ENCODE measurements around the gene GABBR2. TPM values are rescaled to one million over a fixed set of nuclear protein-coding genes. Genes with fewer than 3 reads are reported as not detected.

Gene GABBR2
- total and polyA plus RNA-seq, 2 donors (not counting 1 experiment from before 2014, with no cell fraction given), result 0.03 TPM; not detected in 1

- no peak overlapping the region for H3K4me3 Mint-ChIP-seq
- Histone ChIP-seq H3K4me2 (replicated peaks; ENCODE audit: low read depth, low read length, poor library complexity, severe bottlenecking) (no peak overlapping the region), H4K20me1 (ENCODE audit: control insufficient read depth, insufficient read depth, low read length, poor library complexity, severe bottlenecking) (no peaks in the 10 kb centered on the region), H3K4me3 (ENCODE audit: control extremely low read depth in 1 of 5, extremely low read depth in 1 of 5, insufficient read depth in 1 of 5, low read depth in 2 of 5, low read length in 4 of 5) (no peak overlapping the region), H3K27ac (ENCODE audit: low read length in 2 of 2) (no peak overlapping the region), H2AFZ (ENCODE audit: insufficient read depth, low read depth, low read length, poor library complexity, severe bottlenecking) (no peak overlapping the region), H3K27me3 (replicated peaks in 1 of 4; ENCODE audit: control extremely low read depth in 1 of 4, control insufficient read depth in 3 of 4, insufficient read depth in 4 of 4, low read length in 3 of 4) (no peaks in the 10 kb centered on the region), H3K9ac (ENCODE audit: low read length) (no peak overlapping the region), H3K79me2 (ENCODE audit: control insufficient read depth, insufficient read depth, low read length) (no peaks in the 10 kb centered on the region), H3K4me1 (ENCODE audit: control insufficient read depth in 2 of 2, insufficient read depth in 2 of 2, low read length in 2 of 2) (peaks cover 4 to 7% of the 10 kb centered on the region in 2 donors), H3K36me3 (replicated peaks in 1 of 2; ENCODE audit: control extremely low read depth in 1 of 2, control insufficient read depth in 1 of 2, extremely low read depth in 1 of 2, insufficient read depth in 2 of 2, low read length in 1 of 2) (no peaks in the 10 kb centered on the region), H3K9me3 (ENCODE audit: control extremely low read depth in 1 of 3, control insufficient read depth in 2 of 3, insufficient read depth in 1 of 3, low read length in 2 of 3) (no peaks in the 10 kb centered on the region)
- ChIA-PET POLR2A (no interaction called here), CTCF (no interaction called here)
- H3K9me3 Mint-ChIP-seq (ENCODE audit: insufficient read depth), result no peaks in the 10 kb centered on the region
- H3K27ac Mint-ChIP-seq, result no peak overlapping the region
- TF ChIP-seq EZH2 (IDR thresholded peaks at IDR 0.05; ENCODE audit: borderline replicate concordance, insufficient read depth, low read depth, low read length, poor library complexity, severe bottlenecking) (no peak), CTCF (IDR thresholded peaks at IDR 0.05) (no peak)
- DNase-seq (no peak), ATAC-seq (ENCODE audit: low read depth) (no peak)
- 92% methylated on average over 7 of the region's 11 CpGs for WGBS (ENCODE audit: insufficient coverage)
- H3K27me3 Mint-ChIP-seq, result peaks cover 11% of the 10 kb centered on the region
- peaks cover under 1% of the 10 kb centered on the region for H3K4me1 Mint-ChIP-seq
- intact Hi-C loops (cut with micrococcal nuclease), result no loop called here
These were observed 307.4 kb downstream of the GABBR2 start for GRCh38 chr9:98401140-98402018.

Data from B cell (primary cell).